Measurements from ENCODE around the gene F8.
"Not testable (repeated sequence)": the region's sequence is repeated elsewhere in the genome, so short reads cannot be mapped to it uniquely, and the experiment has no call there.

F8 gene

DNA sequence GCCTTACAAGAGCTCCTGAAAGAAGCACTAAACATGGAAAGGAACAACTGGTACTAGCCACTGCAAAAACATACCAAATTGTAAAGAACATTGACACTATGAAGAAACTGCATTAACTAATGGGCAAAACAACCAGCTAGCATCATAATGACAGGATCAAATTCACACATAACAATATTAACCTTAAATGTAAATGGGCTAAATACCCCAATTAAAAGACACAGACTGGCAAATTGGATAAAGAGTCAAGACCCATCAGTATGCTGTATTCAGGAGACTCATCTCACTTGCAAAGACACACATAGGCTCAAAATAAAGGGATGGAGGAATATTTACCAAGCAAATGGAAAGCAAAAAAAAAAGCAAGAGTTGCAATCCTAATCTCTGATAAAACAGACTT lies 154.0 kb downstream of the F8 start:
- DNase-seq = not testable (repeated sequence)

DNA sequence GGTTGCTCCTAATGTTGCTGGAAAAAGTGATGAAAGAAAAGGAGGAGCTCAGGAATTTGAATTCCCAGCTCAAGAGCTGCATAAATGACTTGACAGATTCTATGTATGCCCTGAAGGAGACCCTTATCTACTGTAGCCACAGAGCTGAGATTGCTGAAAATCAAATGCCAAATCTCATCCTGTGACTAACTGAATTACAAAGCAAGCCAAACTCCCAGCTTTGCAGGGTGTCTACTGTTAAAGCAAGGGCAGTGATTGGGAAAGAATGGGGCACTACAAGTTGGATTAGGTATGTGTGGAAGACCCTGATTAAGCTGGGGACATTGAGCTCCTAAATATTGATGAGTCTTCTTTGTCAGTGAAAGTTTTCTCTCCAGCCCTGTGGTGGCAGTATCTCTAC lies 167.3 kb downstream of the F8 start:
- DNase-seq = no peak

DNA sequence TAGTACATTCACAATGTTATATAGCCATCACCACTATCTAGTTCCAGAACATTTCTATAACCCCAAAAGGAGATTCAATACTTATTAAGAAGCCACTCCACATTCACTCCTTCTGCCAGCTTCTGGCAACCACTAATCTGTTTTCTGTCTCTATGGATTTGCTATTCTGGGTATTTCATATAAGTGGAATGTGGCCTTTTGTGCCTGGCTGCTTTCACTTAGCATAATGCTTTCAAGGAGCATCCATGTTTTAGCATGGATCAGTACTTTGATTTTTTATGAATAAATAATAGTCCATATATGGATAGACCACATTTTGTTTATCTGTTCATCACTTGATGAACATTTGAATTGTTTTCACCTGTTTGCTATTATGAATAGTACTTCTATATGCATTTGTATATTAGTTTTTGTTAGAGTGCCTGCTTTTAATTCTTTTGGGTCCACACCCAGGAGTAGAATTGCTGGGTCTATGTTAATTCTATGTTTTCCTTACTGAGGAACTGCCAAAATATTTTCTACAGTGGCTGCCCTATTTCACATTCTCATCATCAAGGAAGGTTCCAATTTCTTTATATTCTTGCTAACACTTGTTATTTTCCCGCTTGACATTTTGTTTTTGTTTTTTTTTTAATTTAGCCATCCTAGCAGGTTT lies 171.4 kb downstream of the F8 start:
- no peak for DNase-seq

DNA sequence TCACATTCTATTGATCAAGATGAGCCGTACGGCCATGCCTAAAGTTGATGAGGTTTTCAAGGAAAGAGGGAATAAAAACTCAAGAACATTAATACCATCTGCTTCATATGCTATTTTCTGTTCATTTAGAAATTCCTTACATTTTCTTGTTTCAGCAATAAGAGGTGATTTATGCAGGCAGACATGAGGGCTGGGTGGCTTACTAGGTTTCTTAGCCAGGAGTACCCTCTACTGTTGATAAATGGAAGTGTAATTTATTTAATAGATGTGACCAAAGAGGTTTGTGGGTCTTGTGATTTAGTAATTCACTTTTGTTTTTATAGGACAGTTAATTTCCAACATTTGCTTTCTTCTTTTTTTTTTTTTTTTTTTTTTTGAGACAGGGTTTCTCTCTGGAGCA lies 181.7 kb downstream of the F8 start:
- peak; percentile 64 to 80 for DNase-seq

DNA sequence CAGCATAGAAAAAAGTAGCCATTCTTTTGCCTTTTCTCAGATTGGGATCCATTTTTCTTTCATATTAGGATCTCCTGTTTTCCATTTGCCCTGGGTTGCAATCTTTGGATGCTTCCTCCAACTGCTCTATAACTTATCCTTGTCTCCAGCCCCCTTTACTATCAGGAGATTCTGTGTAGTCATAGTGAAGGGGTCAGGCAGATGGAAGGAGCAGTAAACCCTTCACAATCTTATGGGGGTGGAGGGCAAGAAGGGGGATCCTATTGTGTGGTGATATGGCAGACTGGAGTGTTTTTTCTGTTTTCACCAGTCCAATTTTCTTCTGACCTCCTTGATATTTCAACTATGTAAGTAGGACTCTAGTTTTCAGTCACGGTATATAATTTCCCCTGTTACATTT lies 186.4 kb downstream of the F8 start:
- DNase-seq = no peak

DNA sequence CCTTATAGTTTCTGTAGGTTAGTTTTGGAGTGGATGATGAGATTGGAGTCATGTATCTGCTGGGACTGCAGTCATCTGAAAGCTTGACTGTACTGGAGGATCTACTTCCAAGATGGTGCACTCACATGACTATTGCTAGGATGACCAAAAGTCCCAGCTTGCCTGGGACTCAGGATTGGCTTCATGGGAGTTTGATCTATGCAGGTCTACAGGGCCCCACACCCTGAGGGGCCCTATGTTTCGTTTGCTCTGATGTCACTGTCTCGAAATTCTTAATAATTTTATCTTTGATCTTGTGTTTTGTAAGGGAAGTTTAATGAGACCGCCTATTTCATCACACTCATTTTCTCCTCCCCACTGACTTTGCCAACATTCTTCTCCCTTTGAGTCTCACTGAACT lies 188.0 kb downstream of the F8 start, which contains the start of gene SMIM9:
SMIM9 (minus strand) TSS at position 101 of the 400 bp plus-strand sequence. CDS start 3,806 bp downstream, outside the sequence.
- DNase-seq = no peak

DNA sequence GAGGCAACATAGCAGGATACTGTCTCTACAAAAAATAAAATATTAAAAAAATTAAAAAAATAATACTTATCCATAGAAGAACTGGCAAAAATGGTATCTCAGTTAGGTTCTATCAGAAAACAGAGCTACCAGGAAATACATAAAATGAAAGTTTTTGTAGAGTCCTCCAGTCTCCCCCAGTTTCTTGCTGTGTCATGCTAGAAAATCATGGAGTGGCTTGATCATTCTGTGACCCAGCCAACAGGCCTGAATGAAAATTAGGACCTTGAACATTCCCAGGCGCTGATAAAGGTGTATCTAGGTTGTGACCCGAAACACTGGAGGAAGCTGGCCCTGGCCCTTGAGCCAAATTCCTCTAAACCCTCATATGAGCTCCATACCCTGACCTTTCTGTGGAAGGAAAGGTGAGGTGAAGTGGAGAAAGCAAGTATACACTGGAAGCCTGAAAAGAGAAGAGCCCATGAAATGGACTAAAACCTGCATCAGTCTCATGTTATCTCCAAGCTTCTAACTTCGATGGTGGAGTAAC lies 188.7 kb downstream of the F8 start:
- no peak for DNase-seq

DNA sequence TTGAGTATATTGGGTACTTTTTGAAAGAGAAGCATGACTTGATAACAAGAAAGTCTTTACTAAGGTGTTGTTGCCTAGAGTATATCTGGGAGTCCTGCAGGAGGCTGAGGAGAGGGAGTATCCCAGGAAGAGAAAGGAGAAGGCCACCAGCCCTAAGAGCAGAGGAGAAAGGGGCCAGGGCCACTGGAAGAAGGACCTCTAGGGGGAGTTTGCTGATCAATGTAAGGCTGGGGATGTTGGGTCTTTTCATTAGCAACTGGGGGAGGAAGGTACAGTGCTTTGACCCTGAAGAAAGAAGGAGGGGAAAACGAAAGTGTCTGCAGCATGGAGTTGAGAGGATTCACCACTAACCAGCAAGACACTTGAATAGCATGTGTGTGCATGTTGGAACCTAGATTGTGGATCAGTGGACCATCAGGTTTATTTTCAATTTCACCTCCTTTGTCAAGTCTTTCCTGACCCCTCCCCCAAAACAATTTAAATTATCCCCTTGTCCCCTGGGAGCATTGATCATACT lies 192.5 kb downstream of the F8 start:
- no peak for DNase-seq

DNA sequence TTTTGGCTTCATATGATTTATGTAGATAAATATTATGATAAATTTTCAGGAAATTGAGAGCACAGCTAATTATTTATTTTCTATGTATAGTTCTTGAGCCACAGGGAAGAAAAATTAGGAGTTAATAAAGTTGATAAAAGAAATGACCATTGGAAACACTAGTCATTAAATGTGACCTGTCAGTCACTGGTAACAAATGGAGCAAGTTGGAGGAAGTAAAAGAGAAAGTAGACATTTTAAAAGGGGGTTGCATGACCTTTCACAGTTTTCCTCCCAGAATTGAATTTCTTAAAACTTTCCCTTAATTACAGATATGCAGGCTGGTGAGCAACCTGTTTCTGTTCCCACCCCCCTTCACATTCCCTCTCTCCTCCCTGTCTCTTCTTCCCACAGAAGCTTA lies 193.4 kb downstream of the F8 start:
- DNase-seq = no peak

DNA sequence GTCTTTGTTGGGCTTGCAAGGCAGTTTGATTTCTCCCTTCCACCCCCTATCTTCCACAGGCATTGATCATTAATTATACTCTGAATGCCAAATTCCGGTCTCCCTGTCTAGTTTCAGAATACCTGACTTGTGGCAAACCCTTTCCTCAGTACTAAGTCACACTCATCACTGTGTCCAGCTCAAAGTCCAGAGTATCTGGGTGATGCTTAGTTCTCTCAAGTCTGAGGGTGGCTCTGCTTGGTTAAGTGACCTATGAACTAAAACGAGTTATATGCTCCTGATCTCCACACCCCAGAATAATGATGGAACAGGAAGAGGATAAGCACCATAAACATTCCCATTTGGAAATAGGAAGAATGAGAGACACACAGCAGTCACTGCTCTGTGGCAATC lies 194.5 kb downstream of the F8 start:
- no peak for DNase-seq

DNA sequence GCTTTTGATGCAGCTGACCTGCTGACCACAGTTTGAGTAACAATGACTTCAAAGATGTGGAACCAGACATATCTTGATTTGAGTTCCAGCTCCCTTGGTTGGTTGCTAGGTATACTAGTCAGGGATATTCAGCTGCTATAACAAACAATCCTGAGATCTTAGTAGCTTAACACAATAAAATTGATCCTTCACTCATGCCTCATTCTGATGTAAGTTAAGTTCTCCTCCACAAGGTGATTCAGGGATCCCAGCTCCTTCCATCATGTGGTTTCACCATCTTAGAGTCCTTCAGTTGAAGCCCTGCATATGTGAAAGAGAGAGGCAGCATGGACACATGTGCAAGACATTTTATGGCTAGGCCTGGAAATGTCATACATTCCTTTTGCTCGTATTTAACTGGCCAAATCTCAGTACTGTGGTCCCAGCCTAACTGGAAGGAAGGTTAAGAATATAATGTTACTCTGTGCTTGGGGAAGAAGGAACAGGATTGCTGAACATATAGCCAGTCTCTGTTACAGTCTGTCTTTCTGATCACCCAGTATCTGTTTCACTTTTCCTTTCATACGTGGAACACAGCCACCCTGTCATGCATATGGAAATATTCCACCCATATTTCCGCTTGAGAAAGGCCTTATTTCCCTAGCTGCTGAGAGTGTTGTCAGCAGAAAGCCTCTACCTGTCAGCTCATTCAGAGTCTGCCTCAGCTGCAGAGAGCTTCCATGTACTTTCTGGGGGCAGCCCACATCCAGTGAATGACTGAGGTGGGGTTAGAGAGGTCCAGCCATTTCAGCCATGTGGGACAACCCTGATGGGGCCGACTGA lies 195.1 kb downstream of the F8 start:
- peak; percentile 88 to 93 for DNase-seq

DNA sequence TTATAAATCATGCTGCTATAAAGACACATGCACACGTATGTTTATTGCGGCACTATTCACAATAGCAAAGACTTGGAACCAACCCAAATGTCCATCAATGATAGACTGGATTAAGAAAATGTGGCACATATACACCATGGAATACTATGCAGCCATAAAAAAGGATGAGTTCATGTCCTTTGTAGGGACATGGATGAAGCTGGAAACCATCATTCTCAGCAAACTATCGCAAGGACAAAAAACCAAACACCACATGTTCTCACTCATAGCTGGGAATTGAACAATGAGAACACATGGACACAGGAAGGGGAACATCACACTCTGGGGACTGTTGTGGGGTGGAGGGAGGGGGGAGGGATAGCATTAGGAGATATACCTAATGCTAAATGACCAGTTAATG lies 196.9 kb downstream of the F8 start:
- not testable (repeated sequence) for DNase-seq

DNA sequence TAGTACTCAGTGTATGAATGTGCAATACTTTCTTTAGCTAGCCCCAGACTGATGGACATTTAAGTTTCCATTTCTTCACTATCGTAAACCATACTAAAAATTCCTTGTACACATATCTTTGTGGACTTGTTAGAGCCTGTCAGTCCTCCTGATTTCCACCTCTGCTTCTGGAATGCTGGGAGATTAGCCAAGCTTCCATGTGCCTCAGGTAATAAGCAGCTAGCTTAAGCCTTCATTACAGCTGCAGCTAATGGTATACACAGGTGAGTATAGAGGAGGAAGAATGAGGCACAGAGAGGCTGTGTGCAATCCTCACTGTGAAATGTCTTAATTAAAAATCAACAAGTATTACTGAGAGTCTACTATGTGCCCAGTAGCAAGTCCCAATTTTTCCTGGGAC lies 197.9 kb downstream of the F8 start:
- no peak for DNase-seq

DNA sequence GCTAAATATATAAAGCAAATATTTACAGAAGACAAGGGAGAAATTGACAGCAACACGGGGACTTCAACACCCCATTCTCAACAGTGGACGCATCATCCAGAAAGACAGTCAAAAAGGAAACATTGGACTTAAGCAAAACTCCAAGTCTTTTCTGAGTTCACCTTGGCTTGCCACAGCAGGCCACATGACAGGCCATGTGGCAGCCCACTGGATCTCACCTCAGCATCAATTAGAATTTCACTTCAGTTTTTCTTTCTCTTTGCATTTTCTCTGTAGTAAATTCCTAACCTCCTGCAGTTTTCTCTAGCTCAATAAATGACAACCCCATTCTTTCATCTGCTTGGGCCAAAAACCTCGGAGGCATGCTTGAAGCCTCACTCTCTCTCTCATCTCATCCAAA lies 200.5 kb downstream of the F8 start:
- DNase-seq = no peak

DNA sequence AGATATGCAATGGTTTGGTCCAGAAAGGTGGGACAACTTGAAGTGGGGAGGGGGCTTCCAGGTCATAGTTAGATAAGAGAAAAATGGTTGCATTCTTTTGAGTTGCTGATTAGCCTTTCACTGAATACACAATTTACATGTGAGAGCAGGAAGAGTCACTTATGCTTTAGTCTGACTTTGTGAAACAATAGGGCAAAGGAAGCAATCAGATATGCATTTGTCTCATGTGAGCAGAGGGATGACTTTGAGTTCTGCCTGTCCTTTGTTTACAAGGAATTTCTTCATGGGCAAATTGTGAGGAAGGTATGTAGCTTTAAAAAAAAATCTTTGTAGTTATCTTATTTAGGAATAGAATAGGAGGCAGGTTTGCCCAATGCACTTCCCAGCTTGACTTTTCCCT lies 201.0 kb downstream of the F8 start:
- DNase-seq = no peak

DNA sequence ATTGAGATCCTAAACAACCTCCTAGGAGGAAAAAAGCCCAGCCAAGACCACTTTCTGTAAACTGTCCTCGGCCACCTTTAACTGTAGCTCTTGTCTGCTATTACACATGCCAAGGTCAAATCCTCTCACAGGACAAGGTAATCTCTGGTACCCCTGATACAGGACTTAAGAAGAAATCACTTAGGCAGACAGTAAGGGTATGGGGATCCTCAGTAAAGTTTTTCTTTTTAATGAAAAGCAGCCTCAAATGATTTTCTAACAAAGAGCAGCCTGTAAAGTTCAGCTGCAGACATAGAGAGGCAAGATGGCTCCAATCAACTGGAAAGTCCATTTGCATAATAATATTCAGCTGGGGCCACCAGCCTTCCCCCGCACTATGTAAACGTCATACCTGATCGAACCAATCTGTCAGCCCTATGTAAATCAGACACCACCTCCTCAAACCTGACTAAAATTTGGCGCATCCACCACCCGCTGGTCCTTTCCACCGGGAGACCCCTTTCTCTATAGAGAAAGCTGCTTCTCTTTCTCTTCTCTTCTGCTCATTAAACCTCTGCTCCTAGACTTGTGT lies 202.7 kb downstream of the F8 start:
- peak; percentile 93 to 96 for DNase-seq

DNA sequence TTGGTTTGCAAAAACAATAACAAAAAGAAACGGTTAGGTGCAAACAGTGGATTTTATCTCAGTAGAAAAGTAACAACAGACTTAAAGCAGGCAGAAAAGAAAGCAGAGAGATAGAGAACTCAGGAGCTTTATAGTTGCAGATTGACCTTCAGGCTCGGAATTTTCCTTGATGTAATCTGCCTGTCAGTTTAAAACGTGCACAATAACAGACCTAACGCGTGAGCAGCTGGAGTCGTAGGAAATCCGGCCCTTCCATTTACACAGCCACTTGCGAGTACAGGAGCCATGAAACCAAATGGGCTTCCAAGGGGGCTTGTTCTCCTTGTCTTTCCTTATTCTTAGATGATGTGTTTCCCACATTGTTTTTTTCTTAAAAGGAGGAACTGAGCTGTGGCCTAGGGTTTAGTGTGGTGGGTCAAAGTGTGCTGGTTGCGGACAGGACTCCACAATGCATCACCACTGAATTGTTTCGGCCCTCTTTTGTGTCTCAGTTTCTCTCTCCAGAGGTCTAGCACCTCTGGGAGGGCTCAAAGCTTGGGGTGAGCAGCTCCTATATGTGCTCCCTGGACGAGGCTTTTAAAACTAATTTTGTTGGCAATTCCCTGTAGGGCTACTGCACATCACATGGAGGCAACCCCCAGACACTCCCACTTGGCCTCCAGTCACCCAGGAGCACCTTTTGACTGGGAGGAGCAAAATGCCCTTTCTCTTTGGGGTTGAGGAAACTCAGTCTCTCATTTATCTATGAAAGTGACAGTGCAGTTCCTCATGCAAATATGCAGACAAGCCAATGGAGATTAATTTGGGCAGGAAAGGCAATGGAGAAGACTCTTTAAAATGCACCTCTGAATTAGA lies 203.4 kb downstream of the F8 start:
- peak; percentile 87 to 92 for DNase-seq

DNA sequence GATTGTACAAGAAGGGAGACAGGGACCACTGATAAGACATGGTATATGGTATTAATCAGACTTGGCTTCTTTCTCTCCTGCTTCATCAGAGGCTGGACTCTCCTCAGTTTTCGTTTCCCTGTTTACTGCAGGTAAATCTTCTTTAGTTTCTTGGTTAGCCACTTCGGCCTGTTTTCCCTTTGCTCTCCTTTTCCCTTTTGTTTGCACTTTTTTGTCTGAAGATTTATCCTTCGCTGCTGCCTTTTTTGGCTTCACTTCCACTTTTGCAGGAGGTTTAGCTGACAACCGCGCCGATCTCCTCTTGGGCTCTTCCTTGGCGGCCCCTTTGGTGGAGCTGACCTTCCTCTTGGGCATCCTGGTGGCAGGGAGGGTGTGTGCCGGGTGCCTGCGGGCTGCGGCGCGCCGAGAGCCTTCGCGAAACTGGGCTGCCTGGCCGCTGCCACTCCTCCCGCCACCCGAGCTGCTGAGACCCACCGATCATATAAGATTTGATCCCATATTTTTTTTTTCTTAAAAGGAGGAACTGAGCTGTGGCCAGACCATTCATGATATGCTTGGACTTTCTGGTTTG lies 205.4 kb downstream of the F8 start:
- DNase-seq = not testable (repeated sequence)

DNA sequence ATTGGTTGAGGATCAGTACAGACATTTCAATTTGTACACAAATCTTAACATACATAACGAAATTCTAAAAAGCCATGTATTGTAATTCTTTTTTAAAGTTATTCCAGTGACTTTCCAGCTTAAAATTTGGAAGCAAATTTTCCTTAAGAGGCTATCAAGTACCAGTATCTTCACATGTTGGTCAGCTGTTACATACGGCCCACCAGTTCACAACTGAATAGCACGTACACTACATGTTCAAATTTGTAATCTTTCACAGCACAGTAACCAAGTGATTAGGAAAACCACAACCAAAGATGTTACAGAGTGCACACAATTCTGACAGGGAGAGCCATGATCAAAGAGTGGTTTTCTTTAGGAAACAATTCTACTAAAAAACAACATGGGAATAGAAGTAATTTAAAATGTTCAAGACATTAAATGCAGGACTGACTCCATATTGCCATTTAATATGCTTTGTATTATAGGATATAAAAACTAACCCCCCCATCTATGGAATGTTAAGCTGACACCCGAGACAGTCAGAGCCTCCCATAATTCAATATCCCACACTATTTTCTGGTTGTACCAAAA lies 206.1 kb downstream of the F8 start:
- DNase-seq = not testable (repeated sequence)

DNA sequence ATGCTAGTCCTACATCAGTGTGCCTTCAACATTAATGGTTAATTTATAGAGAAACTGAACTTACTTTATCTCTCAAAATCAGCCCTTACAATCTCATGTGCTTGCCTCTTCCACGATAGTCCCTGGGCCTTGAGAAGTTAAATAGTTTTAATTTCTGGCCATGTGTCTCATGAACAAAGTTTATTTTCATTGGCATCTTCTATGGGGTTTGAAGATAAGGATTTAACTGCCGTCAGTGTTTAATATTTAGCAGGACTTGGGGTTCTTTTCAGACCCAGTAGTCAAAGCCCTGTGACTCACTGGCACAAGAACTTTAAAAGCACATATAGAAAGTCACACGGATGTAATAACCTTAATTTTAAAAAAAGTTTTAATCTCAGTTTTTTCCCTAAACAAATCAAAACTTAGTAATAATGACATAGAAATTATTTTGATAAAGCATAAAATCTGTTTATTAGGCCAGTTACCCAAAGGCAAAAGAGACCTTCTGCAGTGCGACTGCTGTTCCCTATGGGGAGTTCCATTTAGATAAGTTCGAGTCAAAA lies 207.2 kb downstream of the F8 start:
- DNase-seq = no peak

DNA sequence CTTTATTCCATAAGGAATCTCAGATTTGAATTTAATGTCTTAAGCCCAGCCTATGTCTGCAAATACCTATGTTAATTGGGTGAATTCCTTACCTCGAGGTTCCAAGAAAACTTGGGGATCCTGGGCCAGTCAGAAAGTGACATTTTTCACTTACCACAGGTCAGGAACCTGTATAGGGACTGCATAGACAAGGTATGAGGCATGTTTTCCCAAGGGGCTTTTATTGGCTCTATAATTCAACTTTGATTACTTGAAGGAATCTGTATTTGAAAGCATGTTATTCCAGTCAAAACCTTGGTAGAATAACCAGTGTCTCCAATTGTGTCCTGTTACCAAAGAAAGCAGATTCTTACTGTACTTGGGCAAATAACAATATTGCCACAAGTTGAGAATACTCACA lies 208.7 kb downstream of the F8 start:
- no peak for DNase-seq
